ENCODE results near the gene HAO2.

- TF ChIP-seq POLR2AphosphoS5 (IDR thresholded peaks at IDR 0.05), result no peak
- TF ChIP-seq, protein P1, sequence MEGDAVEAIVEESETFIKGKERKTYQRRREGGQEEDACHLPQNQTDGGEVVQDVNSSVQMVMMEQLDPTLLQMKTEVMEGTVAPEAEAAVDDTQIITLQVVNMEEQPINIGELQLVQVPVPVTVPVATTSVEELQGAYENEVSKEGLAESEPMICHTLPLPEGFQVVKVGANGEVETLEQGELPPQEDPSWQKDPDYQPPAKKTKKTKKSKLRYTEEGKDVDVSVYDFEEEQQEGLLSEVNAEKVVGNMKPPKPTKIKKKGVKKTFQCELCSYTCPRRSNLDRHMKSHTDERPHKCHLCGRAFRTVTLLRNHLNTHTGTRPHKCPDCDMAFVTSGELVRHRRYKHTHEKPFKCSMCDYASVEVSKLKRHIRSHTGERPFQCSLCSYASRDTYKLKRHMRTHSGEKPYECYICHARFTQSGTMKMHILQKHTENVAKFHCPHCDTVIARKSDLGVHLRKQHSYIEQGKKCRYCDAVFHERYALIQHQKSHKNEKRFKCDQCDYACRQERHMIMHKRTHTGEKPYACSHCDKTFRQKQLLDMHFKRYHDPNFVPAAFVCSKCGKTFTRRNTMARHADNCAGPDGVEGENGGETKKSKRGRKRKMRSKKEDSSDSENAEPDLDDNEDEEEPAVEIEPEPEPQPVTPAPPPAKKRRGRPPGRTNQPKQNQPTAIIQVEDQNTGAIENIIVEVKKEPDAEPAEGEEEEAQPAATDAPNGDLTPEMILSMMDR (IDR thresholded peaks at IDR 0.05), result no peak
These were observed 14.7 kb upstream of the HAO2 start for GRCh38 chr1:119353836-119354235.
